Neural crest cell (in vitro differentiated cells): ENCODE data around the gene ELK3. TPM values are rescaled to one million over a fixed set of nuclear protein-coding genes. Genes with fewer than 3 reads are reported as not detected.
A peak's percentile ranks its signal among the peaks of the same experiment; 100 is the strongest.

Experiments
- DNase-seq: peaks from one replicate; pipeline ENCODE4 v3.0.0; 2021; ENCODE audit warnings: low read depth, mixed read lengths, low spot score
- H3K27ac Mint-ChIP-seq: one replicate; pipeline ENCODE4 v1.8.0; 2021; ENCODE audit warnings: mild to moderate bottlenecking, mixed read lengths; ENCODE audit not compliant: unreplicated experiment
- H3K27me3 Mint-ChIP-seq: 2 replicates; pipeline ENCODE4 v1.8.0; 2021; ENCODE audit warnings: low read depth, mild to moderate bottlenecking, mixed read lengths
- H3K36me3 Mint-ChIP-seq: 2 replicates; pipeline ENCODE4 v1.8.0; 2021; ENCODE audit warnings: low read depth, mild to moderate bottlenecking, mixed read lengths
- H3K4me1 Mint-ChIP-seq: 2 replicates; pipeline ENCODE4 v1.8.0; 2021; ENCODE audit warnings: mixed read lengths
- H3K4me3 Mint-ChIP-seq: one replicate; pipeline ENCODE4 v1.8.0; 2021; ENCODE audit warnings: mild to moderate bottlenecking, mixed read lengths
- H3K9me3 Mint-ChIP-seq: 2 replicates; pipeline ENCODE4 v1.8.0; 2021; ENCODE audit warnings: mixed read lengths
- CTCF ChIP-seq: fragments of 200-600 bp; sonication (generic); conservative IDR thresholded peaks from 2 replicates; pipeline ENCODE4 v1.5.0; 2021; ENCODE audit warnings: antibody characterized with exemption, mild to moderate bottlenecking
- total RNA-seq: library from RNA; stranded (reverse); gene quantifications from 2 replicates; pipeline ENCODE4 v1.2.1, GENCODE V29; 2021

ELK3 gene
- total RNA-seq, 1 donor from 2014 or later: 19.0 TPM

DNA sequence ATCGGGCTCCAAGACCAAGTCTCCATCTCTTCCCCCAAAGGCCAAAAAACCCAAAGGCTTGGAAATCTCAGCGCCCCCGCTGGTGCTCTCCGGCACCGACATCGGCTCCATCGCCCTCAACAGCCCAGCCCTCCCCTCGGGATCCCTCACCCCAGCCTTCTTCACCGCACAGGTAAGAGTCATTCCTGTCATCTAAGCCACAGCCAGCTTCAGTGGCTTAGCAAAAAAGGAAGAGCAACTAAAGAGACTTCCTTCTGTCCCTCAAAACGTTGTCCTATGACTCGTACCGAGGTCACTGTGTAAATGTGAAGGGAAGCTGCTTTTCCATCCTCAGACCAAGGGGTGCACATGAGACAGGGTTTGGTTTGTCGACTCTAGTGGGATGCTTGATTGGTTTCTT, 53.4 kb downstream of the ELK3 start:
- no peak overlapping the region for H3K27ac Mint-ChIP-seq
- H3K4me1 Mint-ChIP-seq: no peaks in the 10 kb centered on the region
- DNase-seq: no peak
- TF ChIP-seq CTCF: no peak
- H3K9me3 Mint-ChIP-seq: no peaks in the 10 kb centered on the region
- H3K4me3 Mint-ChIP-seq: no peak overlapping the region
- peaks cover 22% of the 10 kb centered on the region for H3K36me3 Mint-ChIP-seq
- no peaks in the 10 kb centered on the region for H3K27me3 Mint-ChIP-seq

DNA sequence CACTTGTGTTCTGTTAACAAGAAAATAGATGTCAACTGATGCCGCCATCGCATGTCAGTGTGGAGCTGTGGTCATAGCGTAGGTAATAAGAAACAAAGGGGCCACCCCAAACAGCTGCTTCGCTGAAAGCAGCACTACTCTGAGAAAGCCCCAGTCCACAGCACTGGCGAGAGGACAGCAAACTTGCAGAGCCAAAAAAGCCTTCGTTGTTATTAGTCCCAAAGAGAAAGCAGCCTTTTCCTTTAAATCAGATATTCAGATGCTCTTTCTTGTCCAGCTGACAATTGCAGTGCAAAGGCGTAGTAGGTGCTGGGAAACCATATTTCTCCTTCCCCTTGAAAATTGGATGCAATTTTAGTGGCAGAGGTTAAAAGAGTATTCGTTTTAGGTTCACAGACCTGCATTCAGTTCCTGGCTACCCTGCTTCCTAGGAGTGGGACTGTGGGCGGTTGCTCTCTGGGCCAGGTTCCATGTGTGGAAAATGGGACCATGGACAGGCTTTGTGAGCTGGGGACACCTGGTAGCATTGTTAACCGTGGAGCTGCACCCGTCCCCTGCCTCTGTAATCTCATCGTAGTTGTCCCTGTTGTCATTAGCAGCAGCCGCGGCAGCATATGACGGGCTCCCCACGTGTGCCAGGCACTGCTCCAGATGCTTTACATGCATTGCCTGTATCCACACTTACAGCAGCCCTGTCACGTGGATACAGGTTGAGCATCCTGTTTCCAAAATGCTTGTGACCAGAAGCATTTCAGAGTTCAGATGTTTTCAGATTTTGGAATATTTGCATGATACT, 54.2 kb downstream of the ELK3 start:
- no peaks in the 10 kb centered on the region for H3K9me3 Mint-ChIP-seq
- DNase-seq: no peak
- no peaks in the 10 kb centered on the region for H3K27me3 Mint-ChIP-seq
- no peaks in the 10 kb centered on the region for H3K4me1 Mint-ChIP-seq
- H3K27ac Mint-ChIP-seq: no peak overlapping the region
- no peak for TF ChIP-seq CTCF
- H3K4me3 Mint-ChIP-seq: no peak overlapping the region
- H3K36me3 Mint-ChIP-seq: peaks cover 22% of the 10 kb centered on the region

- H3K4me1 Mint-ChIP-seq: peaks cover 4% of the 10 kb centered on the region
- no peaks in the 10 kb centered on the region for H3K9me3 Mint-ChIP-seq
- peak overlapping the region; percentile 81 for H3K27ac Mint-ChIP-seq
- no peak for DNase-seq
- no peak for TF ChIP-seq CTCF
- H3K36me3 Mint-ChIP-seq: peaks cover 22% of the 10 kb centered on the region
- no peak overlapping the region for H3K4me3 Mint-ChIP-seq
- H3K27me3 Mint-ChIP-seq: no peaks in the 10 kb centered on the region
Measured at GRCh38 chr12:96249196-96250118, 55.3 kb downstream of the ELK3 start.

GRCh38 chr12:96250119-96250685, 56.0 kb downstream of the ELK3 start:
- no peaks in the 10 kb centered on the region for H3K9me3 Mint-ChIP-seq
- no peaks in the 10 kb centered on the region for H3K27me3 Mint-ChIP-seq
- H3K4me3 Mint-ChIP-seq: no peak overlapping the region
- H3K4me1 Mint-ChIP-seq: peaks cover 4% of the 10 kb centered on the region
- no peak for TF ChIP-seq CTCF
- no peak for DNase-seq
- no peak overlapping the region for H3K27ac Mint-ChIP-seq
- H3K36me3 Mint-ChIP-seq: peaks cover 26% of the 10 kb centered on the region

- Mint-ChIP-seq H3K36me3 (peaks cover 13% of the 10 kb centered on the region), H3K4me1 (peaks cover 15% of the 10 kb centered on the region), H3K27me3 (no peaks in the 10 kb centered on the region), H3K9me3 (no peaks in the 10 kb centered on the region), H3K27ac (no peak overlapping the region), H3K4me3 (no peak overlapping the region)
- no peak for TF ChIP-seq CTCF
- DNase-seq: no peak
Measured at GRCh38 chr12:96255077-96255476, 60.9 kb downstream of the ELK3 start.
